NCI-H2107 treated with DMSO at 0.1 percent for 48 hours (cell line): ENCODE data around the gene NOTUM.
"Not testable (repeated sequence)": the region's sequence is repeated elsewhere in the genome, so short reads cannot be mapped to it uniquely, and the experiment has no call there.

Experiments
- DNase-seq: peaks from one replicate; lab custom pipeline; 2025; ENCODE audit not compliant: unreplicated experiment; lab: John Stamatoyannopoulos, UW

The NOTUM gene

DNA sequence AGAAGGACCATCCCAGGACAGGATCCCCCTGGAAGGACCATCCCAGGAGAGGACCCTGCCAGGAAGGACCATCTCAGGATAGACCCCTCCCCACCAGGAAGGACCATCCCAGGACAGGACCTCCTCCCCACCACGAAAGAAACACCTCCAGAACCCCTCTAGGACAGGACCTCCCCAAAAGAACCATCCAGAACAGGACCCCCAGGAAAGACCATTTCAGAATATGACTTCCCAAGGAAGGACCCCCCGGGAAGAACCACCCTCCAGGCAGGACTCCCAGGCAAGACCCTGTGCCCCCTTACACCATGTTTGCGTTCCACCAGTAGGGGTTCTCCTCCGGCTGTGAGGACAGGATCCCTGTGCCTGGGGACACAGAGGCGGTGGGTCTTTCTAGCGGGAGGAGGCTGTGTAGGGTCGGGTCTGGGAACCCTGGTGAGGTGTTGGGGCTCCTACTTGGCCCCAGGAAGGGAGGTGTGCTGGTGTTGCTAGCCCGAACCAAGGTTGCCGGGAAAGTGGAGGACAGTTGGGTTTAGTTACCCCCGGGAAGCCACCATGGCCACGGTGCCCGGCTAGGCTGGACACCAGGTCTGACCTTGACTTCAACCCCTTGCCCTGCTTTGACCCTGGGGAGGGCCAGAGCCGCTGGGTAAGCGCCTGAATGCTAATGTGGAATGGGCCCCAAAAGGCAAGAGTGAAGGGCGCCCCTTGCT lies 2.2 kb downstream of the NOTUM start:
- no peak for DNase-seq

DNA sequence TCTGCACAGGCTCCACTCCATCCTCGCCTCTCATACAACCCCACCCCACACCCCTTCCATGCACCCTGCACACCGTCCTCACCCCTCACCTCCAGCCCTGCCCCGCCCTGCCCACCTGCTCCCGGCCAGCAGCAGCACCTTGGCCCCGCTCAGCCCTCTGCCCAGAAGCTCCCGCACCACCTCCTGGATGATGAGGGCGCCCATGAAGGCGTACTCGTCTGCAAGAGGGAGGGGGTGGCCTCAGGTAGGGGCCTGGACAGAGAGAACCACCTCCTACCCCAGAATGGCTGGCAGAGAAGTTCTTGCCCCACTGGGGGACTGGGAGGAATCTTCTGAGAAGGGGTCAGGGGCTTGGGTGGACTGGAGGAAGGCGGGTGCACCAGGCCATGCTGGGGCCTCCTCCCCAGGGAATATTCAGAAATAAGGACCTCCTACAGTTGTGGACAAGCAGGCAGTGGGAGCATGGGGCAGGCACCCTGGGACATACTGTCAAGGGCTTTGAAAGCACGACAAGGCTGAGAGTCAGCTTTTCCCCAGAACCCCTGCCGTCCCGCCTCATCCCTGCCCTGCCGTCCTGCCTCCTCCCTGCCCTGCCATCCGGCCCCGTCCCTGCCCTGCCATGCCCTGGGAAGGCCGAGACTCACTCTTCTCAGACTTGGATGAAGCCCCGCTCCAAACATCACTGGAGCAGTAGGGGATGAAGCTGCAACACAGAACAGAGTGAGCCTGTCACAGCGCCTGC lies 3.1 kb downstream of the NOTUM start:
- DNase-seq, result no peak

DNA sequence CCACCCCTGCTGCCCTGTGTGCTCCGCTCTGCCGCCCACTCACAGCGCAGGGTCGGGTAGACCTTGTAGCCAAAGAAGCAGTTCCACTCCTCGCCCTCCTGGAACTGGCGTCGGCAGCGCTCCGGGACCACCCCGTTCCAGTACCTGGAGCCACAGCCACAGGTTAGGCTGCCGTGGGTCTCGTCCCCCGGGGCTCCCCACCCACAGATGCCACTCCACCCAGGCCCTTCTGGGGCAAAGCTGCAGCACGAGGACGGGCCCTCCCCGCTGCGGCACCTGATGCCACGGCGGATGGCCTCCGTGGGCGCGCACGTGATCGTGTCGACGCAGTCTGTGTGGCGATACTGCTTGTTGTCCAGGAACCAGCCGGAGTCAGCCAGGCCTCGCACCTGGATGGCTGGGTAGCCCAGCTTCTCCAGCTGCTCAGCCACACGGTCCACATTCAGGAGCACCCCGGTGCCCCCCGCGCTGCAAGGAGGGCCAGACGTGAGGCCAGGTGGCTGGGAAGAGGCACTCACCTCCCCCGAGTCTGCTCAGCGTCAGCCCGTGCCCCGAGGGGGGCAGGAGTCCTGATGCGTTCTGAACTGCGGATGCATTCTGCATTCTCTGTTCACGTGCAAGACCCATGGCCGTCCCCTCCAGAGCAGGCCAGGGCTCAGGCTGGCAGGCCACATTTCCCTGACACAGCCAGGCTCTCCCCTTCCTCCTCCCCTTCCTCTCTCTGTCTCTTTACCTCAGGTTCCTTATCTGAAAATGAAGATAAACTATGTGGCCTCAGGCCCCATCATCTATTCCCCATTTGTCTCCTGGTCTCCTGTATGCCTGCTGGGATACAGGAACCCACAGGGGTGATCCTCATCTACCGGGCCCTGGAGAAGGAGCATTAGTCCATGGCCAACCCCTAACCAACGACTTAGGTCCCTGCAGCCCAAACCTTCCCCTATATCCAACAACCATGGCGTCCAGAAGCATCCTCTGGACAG lies 4.1 kb downstream of the NOTUM start:
- DNase-seq, result no peak

DNA sequence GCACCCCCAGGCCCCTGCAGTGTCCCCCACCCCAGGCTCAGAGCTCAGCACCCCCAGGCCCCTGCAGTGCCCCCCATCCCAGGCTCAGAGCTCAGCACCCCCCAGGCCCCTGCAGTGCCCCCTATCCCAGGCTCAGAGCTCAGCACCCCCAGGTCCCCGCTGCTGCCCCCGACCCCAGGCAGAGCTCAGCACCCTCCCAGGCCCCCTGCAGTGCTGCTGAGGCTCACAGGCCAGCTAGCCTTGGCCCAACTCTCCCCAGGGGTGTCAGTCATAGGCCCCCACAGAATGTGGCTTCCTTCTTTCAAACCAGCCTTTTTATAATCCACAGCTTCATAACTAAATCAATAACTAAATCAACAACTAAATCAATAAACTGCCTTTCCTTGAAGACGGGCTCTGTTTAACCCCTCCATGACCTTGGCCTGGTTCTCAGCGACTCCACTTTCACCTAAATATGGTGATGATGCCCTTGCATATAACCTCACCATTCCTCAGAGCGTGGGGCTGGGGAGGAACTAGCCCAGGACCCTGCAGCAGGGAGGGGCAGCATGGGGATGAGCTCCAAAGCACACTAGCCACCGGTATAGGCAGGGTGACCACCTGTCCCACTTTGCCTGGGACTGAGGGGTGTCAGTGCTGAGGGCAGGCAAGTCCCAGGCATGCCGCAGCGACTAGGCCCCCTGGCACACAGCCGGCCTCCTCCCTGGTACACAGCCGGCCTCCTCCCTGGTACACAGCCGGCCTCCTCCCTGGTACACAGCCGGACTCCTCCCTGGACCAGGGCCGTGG lies 5.0 kb downstream of the NOTUM start:
- no peak for DNase-seq

DNA sequence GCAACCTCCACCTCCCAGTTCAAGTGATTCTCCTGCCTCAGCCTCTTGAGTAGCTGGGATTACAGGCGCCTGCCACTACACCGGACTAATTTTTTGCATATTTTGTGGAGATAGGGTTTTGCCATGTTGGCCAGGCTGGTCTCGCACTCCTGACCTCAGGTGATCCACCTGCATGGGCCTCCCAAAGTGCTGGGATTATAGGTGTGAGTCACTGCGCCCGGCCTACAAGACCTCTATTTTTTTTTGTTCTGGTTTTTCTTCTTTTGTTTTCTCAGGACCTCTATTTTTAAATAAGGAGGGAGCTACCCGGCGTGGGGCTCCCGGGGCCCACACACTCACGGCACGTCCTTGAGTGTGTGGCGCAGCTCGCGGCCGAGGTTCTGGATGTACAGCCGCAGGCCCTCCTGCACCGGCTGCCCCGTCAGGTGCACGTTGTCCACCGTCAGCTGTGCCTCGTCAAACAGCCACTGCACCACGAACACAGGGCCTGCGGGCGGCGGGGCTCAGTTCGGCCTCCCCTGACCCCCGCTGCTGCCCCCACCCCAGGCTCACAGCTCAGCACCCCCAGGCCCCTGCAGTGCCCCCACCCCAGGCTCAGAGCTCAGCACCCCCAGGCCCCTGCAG lies 5.8 kb downstream of the NOTUM start:
- DNase-seq, result no peak

DNA sequence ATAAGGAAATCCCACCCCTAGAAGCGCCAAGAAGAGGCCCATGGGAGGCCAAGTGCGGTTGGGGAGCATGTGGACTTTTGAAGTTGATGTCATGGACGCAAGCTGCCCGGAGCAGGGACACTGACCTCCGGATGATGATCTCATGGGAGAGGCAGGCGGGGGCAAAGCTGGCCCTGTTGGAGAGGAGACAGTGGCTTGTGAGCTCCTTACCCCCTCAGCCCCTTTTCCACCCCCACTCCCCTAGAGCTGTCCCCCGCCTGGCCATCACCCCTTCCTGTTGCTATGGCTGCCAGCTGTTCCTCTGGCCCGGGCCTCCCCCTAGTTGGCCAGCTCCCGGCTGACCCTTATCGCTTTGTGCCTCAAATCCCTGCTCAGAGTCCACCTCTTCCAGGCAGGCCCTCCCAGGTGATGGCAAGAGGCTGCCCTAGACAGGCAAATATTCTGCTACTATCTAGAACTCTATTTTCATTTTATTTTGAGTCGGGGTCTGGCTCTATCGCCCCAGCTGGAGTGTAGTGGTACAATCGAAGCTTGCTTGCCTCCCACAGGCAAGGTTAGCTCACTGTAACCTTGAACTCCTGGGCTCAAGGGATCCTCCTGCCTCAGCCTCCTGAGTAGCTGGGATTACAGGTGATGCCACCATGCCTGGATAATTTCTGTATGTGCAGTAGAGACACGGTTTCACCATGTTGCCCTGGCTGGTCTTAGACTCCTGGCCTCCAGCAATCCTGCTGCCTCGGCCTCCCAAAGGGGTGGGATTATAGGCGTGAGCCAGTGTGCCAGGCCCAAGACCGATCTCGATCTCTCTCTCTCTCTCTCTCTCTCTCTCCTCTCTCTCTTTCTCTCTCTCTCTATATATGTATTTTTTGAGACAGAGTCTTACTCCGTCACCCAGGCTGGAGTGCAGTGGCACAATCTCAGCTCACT lies 6.6 kb downstream of the NOTUM start:
- DNase-seq, result no peak

DNA sequence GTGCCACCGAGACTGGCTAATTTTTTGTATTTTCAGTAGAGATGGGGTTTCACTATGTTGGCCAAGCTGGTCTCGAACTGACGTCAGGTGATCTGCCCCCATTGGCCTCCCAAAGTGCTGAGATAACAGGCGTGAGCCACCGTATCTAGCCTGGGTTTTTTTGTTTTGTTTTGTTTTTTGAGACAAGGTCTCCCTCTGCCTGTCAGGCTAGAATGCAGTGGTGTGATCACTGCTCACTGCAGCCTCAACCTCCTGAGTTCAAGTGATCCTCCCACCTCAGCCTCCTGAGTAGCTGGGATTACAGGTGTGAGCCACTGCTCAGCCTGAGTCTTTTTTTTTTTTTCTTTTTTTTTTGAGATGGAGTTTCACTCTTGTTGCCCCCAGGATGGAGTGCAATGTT lies 7.5 kb downstream of the NOTUM start:
- DNase-seq, result not testable (repeated sequence)

DNA sequence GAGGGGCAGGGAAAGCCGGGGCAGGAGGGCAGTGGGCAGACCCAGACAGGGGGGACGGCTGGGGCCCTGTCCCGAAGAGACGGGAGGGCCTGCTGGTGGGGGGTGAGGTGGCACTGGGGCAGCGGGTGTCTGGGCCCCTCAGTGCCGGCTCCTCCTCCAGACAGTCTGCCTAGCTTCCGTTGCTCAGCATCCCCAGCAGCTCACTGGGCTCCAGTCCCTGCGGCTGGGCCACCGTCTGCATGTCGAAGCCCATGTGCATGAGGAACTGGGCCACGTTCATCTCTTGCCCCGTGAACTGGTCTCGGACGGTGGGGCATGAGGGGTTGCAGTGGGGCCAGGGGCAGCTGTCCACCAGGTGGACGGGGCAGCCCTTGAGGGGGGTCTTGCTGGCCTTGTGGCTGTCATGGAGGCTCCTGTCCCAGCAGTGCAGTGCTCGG lies 8.2 kb downstream of the NOTUM start:
- no peak for DNase-seq

DNA sequence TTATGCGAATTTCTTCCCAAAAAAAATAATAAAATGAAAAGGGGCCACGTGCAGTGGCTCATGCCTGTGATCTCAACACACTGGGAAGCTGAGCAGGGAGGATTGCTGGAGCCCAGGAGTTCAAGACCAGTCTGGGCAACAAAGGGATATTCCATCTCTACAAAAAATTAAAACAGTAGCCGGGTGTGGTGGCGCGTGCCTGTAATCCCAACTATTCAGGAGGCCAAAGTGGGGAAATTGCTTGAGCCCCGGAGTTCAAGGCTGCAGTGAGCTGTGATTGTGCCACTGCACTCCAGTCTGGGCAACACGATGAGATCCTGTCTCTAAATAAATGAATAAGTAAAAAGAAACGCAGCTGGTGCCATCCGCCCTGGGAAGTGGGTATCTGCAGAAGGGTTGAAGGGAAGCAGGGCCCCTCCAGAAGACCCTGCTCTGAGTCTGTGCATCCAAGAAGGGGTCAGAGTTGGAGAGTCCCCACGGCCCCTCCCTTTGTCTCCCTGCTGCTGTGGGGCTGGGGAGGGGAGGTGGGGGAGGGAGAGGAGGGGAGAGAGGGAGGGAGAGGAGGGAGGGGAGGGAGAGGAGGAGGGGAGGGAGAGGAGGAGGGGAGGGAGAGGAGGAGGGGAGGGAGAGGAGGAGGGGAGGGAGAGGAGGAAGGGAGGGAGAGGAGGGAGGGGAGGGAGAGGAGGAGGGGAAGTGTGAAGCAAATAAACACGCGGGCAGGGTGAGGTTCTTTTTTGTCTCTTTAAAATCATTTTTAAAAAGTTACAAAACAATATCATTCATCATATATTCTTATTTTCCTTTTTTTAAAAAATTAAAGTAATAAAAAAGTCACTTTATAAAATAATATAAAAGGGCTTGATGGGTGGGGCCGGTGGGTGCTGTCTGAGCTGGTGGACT lies 9.0 kb downstream of the NOTUM start:
- no peak for DNase-seq

DNA sequence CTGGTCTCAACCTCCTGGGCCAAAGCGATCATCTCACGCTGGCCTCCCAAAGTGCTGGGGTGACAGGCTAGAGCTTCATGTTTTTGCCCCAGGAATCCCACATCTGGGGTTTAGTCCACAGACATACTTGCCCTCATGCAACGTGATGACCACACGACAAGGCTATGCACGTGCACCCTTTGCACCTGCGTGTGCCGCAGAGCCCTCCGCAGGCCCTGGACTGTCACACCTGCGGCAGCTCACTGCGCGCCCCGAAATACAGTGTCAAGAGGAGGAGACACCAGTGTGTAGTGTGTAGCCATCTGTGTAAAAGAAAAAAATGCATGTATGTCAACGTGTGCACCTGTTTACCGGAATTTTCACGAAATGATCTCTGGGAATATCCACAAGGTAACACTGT lies 10.5 kb downstream of the NOTUM start:
- no peak for DNase-seq

DNA sequence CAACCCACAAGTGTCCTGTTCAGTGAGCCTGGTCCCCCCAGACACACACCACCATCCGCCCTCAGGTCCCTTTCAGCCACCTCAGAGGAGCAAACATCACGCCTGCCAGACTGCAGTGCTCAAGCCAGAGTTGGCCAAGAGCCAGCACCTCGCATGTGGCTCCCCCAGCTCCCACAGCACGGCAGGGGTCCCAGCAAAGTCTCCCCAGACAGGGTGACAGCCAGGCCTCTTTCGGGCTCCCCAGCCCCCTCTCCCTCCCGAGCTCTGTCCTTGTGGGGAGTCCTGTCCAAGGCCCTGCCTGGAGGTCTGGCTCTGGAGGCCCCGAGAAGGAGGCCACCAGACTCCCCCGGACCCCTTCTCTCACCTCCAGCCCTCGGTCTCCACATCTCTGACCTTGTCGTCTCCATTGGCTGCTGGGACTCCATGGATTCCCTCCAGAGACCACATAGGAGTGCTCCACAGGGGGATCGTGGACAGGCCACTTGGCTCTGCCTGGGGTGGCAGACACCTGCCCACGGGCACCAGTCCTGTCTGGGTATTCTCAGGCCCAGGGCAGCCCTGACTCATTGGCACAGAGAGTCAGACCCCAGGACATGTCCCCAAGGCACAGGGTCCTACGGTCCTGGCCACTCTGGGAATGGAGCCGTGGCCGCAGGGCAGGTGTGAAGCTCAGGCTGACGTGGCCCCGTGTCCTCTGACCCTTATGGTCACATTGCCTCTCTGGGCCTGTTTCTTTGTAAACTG lies 12.2 kb downstream of the NOTUM start:
- DNase-seq, result no peak

DNA sequence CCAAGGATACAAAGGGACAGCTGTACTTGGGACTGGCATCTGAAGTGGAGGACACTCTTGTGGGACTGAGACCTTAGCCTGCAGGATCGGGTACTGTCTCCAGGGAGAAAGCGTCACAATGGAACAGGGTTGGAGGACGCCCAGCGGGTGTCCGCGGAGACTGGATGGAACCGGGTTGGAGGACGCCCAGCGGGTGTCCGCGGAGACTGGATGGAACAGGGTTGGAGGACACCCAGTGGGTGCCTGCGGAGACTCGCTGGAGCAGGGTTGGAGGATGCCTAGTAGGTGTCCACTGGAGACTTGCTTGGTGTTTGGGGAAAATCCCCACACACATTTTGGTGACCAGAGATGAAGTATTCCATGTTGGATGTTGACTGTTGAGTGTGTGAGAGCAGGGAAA lies 13.8 kb downstream of the NOTUM start, which contains the start of gene MYADML2:
Gene MYADML2 (minus strand): TSS at position 45 of the 400 bp plus-strand sequence. CDS start 5,492 bp downstream, outside the sequence.
- DNase-seq, result no peak

DNA sequence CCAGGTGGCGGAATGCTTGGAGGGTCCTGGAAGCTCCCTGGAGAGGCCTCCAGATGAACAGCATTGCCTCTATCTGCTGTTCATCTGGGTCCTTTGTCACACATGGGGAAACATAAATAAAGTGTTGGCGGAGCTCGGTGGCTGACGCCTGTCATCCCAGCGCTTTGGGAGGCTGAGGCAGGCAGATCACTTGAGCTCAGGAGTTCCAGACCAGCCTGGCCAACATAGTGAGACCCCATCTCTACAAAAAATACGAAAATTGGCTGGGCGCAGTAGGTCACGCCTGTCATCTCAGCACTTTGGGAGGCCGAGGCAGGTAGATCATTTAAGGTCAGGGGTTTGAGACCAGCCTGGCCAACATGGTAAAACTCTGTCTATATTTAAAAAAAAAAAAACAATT lies 16.1 kb downstream of the NOTUM start:
- DNase-seq, result no peak

DNA sequence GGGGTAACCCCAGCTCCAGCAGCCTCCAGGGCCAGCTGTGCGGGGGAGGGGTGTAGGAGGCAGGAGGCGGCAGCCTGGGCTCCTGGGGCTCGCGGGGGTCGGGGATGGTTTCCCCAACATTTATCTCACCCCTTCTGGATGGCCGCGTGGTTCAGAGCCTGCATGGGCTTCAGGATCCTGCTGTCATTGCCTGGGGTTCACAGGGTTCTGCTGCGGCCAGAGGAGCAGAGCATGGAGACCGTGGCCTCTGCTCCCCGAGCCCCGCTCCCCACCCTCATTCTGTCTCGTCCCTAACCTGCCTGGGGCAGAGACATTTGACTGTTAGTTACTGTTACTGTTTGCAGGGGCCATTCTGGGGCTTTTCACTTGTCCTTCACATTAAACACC lies 18.8 kb downstream of the NOTUM start:
- no peak for DNase-seq

DNA sequence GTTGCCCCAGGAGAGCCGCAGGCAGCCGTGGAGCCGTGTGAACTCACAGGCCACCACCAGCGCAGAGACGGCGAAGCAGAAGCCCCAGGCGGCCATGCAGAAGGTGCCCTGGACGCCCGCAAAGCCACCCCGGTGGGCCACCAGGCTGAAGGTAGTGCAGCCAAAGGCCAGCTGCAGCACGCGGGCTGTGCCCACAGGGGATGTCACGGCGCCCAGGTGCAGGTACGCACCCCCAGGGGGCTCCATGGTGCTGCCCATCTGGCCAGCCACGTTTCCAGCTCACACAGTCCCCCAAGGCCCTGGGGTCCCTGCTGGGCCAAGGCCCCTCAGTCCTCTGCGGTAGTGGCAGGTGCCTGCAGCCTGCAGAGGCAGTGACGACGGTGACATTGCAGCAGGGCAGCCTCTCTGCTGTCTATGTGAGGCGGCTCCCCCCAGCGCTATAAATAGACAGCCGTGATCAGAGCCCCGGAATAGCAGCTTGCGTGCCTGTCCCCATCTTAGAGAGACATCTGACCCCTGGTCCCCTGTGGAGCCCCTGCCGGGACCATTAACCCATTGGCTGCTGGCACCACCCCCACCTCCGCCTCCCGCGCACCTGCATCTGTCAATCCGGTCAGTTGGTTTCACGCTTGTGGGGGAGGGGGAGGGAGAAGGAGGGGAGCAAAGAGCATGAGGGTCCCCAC lies 19.4 kb downstream of the NOTUM start:
- DNase-seq, result peak; percentile 41

DNA sequence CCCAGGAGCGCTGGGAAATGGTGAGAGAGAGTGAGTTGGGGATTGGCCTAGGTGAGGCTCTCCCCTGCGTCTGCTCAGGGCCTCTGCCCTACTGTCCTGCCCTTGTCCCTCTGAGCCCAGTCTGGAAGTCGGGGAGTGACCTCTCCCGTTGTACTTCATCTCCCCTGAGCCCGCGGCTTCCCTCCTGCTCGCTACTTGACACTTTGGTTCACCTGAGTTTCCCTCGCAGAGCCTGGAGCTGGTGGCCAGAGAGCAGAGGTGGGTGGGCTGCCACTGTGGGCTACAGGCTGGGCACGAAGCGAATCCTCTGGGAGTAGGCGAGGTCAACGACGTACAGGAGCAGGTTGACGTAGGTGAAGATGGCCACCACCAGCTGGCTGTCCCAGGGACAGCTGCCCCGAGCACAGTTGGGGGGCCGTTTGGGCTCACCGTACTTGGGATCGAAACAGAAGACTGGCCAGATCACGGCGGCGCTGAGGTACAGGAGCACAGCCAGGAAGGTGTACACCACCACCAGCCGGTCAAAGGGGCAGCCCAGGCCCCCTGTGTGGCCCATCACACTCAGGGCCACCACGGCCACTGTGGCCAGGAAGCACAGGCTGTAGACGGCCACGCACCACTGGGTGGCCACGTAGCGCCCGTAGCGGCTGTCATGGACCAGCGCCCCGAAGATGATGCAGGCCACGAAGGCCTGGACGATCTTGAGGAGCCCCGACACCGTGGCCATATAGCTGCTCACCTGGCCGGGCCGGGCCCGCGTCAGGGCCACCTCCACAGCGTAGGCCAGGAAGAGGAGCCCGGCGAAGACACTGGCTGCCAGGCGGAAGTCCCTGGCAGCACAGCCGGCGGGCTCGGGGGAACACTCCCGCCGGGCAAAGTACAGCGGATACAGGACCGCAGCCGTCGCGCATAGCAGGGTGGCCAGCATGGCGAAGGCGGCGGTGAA lies 20.2 kb downstream of the NOTUM start:
- DNase-seq, result no peak
